HG03521 (cell line): ENCODE measurements around the gene RAB9B.

Source experiments
- ATAC-seq: cut with Tn5 transposase; IDR thresholded peaks from one replicate; pipeline ENCODE4 v1.9.1; 2021; ENCODE audit warnings: mild to moderate bottlenecking, moderate library complexity; ENCODE audit not compliant: unreplicated experiment

Gene RAB9B

GRCh38 chrX:103773445-103773844 lies 58.6 kb downstream of the RAB9B start:
- ATAC-seq: no peak
